SK-N-SH treated with all-trans-retinoic acid at 6 μM for 48 hours (cell line): ENCODE data around the gene RAB3B.

Source experiments
- ATAC-seq: fragments of 200-7000 bp; cut with Tn5 transposase; 3 replicates; pipeline ENCODE4 v1.9.1; 2020; ENCODE audit warnings: mild to moderate bottlenecking, moderate library complexity
- ARNTL ChIP-seq: fragments of 450-650 bp; formaldehyde crosslinking; IDR thresholded peaks from 2 replicates; pipeline ENCODE4 v1.5.0; 2020; ENCODE audit warnings: low read depth, mild to moderate bottlenecking, moderate library complexity, borderline replicate concordance
- CREB5 ChIP-seq: fragments of 250-450 bp; sonication (Bioruptor Pico); IDR thresholded peaks from 2 replicates; pipeline ENCODE4 v1.5.1; 2020; ENCODE audit warnings: low read depth, mild to moderate bottlenecking, moderate library complexity
- CSDC2 ChIP-seq: fragments of 250-450 bp; sonication (Bioruptor Pico); IDR thresholded peaks from 2 replicates; pipeline ENCODE4 v1.5.0; 2020; ENCODE audit warnings: mild to moderate bottlenecking, moderate library complexity
- ESRRG ChIP-seq: fragments of 250-450 bp; sonication (Bioruptor Pico); IDR thresholded peaks from 2 replicates; pipeline ENCODE4 v1.6.1; 2021; ENCODE audit warnings: mild to moderate bottlenecking
- GLIS3 ChIP-seq: fragments of 250-450 bp; sonication (Bioruptor Pico); IDR thresholded peaks from 2 replicates; pipeline ENCODE4 v1.5.0; 2020; ENCODE audit warnings: mild to moderate bottlenecking, moderate library complexity
- ISL1 ChIP-seq: fragments of 250-450 bp; sonication (Bioruptor Pico); IDR thresholded peaks from 2 replicates; pipeline ENCODE4 v2.1.2; 2022; ENCODE audit warnings: mild to moderate bottlenecking, moderate library complexity
- OSR1 ChIP-seq: fragments of 250-450 bp; sonication (Bioruptor Pico); IDR thresholded peaks from 2 replicates; pipeline ENCODE4 v1.8.0; 2022; ENCODE audit warnings: moderate library complexity, mild to moderate bottlenecking, inconsistent platforms
- PATZ1 ChIP-seq: fragments of 250-450 bp; sonication (Bioruptor Pico); IDR thresholded peaks from 2 replicates; pipeline ENCODE4 v1.8.0; 2020; ENCODE audit warnings: mild to moderate bottlenecking, moderate library complexity, borderline replicate concordance
- POU6F1 ChIP-seq: fragments of 250-450 bp; sonication (Bioruptor Pico); IDR thresholded peaks from 2 replicates; pipeline ENCODE4 v1.8.0; 2021; ENCODE audit warnings: low read depth, mild to moderate bottlenecking, moderate library complexity, borderline replicate concordance
- PPARA ChIP-seq: fragments of 250-450 bp; sonication (Bioruptor Pico); IDR thresholded peaks from 2 replicates; pipeline ENCODE4 v1.5.0; 2020; ENCODE audit warnings: mild to moderate bottlenecking, borderline replicate concordance
- RARB ChIP-seq: fragments of 250-450 bp; sonication (Bioruptor Pico); IDR thresholded peaks from 2 replicates; pipeline ENCODE4 v1.8.0; 2021; ENCODE audit warnings: mild to moderate bottlenecking, moderate library complexity
- SNAI2 ChIP-seq: fragments of 250-450 bp; sonication (Bioruptor Pico); IDR thresholded peaks from 2 replicates; pipeline ENCODE4 v1.5.0; 2020; ENCODE audit warnings: mild to moderate bottlenecking, moderate library complexity
- TCF4 ChIP-seq: fragments of 250-450 bp; sonication (Bioruptor Pico); IDR thresholded peaks from 2 replicates; pipeline ENCODE4 v1.8.0; 2021; ENCODE audit warnings: mild to moderate bottlenecking, moderate library complexity, borderline replicate concordance
- TOX ChIP-seq: fragments of 250-450 bp; sonication (Bioruptor Pico); IDR thresholded peaks from 2 replicates; pipeline ENCODE4 v1.8.0; 2021; ENCODE audit warnings: mild to moderate bottlenecking, moderate library complexity, borderline replicate concordance
- ZC3H10 ChIP-seq: fragments of 250-450 bp; sonication (Bioruptor Pico); IDR thresholded peaks from 2 replicates; pipeline ENCODE4 v1.5.1; 2021; ENCODE audit warnings: mild to moderate bottlenecking, moderate library complexity
- ZFP3 ChIP-seq: fragments of 250-450 bp; sonication (Bioruptor Pico); IDR thresholded peaks from 2 replicates; pipeline ENCODE4 v1.5.0; 2020; ENCODE audit warnings: mild to moderate bottlenecking, moderate library complexity
- ZFP30 ChIP-seq: fragments of 450-650 bp; formaldehyde crosslinking; IDR thresholded peaks from 2 replicates; pipeline ENCODE4 v1.5.0; 2022; ENCODE audit warnings: mild to moderate bottlenecking, moderate library complexity
- ZNF565 ChIP-seq: fragments of 450-650 bp; formaldehyde crosslinking; conservative IDR thresholded peaks from 2 replicates; pipeline ENCODE4 v1.5.0; 2020; ENCODE audit warnings: low read depth, mild to moderate bottlenecking, moderate library complexity
- ZNF70 ChIP-seq: fragments of 450-650 bp; formaldehyde crosslinking; IDR thresholded peaks from 2 replicates; pipeline ENCODE4 v1.5.0; 2020; ENCODE audit warnings: mild to moderate bottlenecking, moderate library complexity
- ZNF8 ChIP-seq: fragments of 450-650 bp; formaldehyde crosslinking; IDR thresholded peaks from 2 replicates; pipeline ENCODE4 v1.5.0; 2020; ENCODE audit warnings: mild to moderate bottlenecking, moderate library complexity
- TF ChIP-seq, protein P1 (sequence below): fragments of 250-450 bp; sonication (Bioruptor Pico); IDR thresholded peaks from 2 replicates; pipeline ENCODE4 v1.5.1; 2021; ENCODE audit warnings: mild to moderate bottlenecking, moderate library complexity

RAB3B gene

GRCh38 chr1:51936531-51936930 is 54.0 kb downstream of the RAB3B start:
- TF ChIP-seq ISL1 (CRISPR knock-in tag) (no peak), CSDC2 (CRISPR knock-in tag) (no peak), ARNTL (CRISPR knock-in tag) (no peak), CREB5 (CRISPR knock-in tag) (no peak), TCF4 (no peak), GLIS3 (CRISPR knock-in tag) (no peak), RARB (CRISPR knock-in tag) (no peak), ZNF8 (CRISPR knock-in tag) (no peak), ZFP30 (CRISPR knock-in tag) (no peak), ZNF565 (CRISPR knock-in tag) (no peak), ZC3H10 (CRISPR knock-in tag) (no peak), TOX (CRISPR knock-in tag) (no peak), PATZ1 (CRISPR knock-in tag) (no peak), ZFP3 (no peak), ZNF70 (no peak)
- TF ChIP-seq, protein P1, sequence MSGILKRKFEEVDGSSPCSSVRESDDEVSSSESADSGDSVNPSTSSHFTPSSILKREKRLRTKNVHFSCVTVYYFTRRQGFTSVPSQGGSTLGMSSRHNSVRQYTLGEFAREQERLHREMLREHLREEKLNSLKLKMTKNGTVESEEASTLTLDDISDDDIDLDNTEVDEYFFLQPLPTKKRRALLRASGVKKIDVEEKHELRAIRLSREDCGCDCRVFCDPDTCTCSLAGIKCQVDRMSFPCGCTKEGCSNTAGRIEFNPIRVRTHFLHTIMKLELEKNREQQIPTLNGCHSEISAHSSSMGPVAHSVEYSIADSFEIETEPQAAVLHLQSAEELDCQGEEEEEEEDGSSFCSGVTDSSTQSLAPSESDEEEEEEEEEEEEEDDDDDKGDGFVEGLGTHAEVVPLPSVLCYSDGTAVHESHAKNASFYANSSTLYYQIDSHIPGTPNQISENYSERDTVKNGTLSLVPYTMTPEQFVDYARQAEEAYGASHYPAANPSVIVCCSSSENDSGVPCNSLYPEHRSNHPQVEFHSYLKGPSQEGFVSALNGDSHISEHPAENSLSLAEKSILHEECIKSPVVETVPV = no peak
- ATAC-seq = peak; percentile 48; the same call in 1 of the 3 replicates

GRCh38 chr1:51933344-51933743 is 57.2 kb downstream of the RAB3B start:
- TF ChIP-seq OSR1 (CRISPR knock-in tag) (no peak), PATZ1 (CRISPR knock-in tag) (no peak), ZNF565 (CRISPR knock-in tag) (no peak), RARB (CRISPR knock-in tag) (no peak), POU6F1 (CRISPR knock-in tag) (no peak), ZFP30 (CRISPR knock-in tag) (no peak), ZNF70 (no peak), CREB5 (CRISPR knock-in tag) (no peak), CSDC2 (CRISPR knock-in tag) (no peak), ZNF8 (CRISPR knock-in tag) (no peak), GLIS3 (CRISPR knock-in tag) (no peak), ZC3H10 (CRISPR knock-in tag) (no peak), ARNTL (CRISPR knock-in tag) (no peak), ESRRG (CRISPR knock-in tag) (no peak)
- no peak for ATAC-seq

DNA sequence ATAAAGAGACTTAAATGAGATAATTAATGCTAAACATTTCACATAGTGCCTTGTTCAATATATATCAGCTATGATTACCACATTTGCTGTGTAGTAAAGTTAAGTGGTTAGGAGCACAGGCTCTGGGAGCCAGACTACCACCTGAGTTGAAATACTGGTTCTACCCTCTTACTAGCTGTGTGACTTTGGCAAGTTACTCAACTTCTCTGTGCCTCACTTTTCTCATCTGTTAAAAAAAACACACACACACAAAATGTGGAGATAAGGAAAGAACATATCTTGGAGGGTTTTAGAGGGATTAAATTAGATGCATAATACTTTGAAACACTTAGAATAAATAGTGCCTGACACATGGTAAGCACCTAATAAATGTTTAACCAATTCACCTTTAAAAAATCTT is 60.2 kb downstream of the RAB3B start:
- no peak for ATAC-seq
- TF ChIP-seq ZFP3 (no peak), ZNF565 (CRISPR knock-in tag) (no peak), SNAI2 (CRISPR knock-in tag) (no peak), ZFP30 (CRISPR knock-in tag) (no peak), RARB (CRISPR knock-in tag) (no peak), ISL1 (CRISPR knock-in tag) (no peak), GLIS3 (CRISPR knock-in tag) (no peak), CSDC2 (CRISPR knock-in tag) (no peak), ARNTL (CRISPR knock-in tag) (no peak), PPARA (CRISPR knock-in tag) (no peak), TCF4 (no peak), POU6F1 (CRISPR knock-in tag) (no peak), PATZ1 (CRISPR knock-in tag) (no peak), ZNF70 (no peak), CREB5 (CRISPR knock-in tag) (no peak)
